GM12878 (cell line): Measurements from ENCODE around the gene MAP2K4. TPM values are rescaled to one million over a fixed set of nuclear protein-coding genes. Genes with fewer than 3 reads are reported as not detected.

ENCODE experiments used
- ATAC-seq: fragments of 200-7000 bp; cut with Tn5 transposase; 3 replicates; pipeline ENCODE4 v1.9.1; 2020; ENCODE audit warnings: mild to moderate bottlenecking, moderate library complexity
- BruUV-seq: library from RNA; stranded (reverse); fragments of 400-500 nt; replicated peaks from 2 replicates; lab custom pipeline; 2021; lab: Mats Ljungman, UMichigan
- CTCF ChIA-PET: fragments of 300-600 bp; sonication (Branson Sonifier 250); formaldehyde crosslinking; extraction: SDS; loops from one replicate; lab custom pipeline; 2021; ENCODE audit warnings: inconsistent platforms; lab: Yijun Ruan, JAX
- POLR2A ChIA-PET: fragments of 350-600 bp; formaldehyde crosslinking; extraction: SDS; loops from one replicate; lab custom pipeline; 2021; ENCODE audit warnings: inconsistent platforms; lab: Charles Lee
- RAD21 ChIA-PET: fragments of 300-600 bp; sonication (Branson Sonifier 250); formaldehyde crosslinking; loops from one replicate; lab custom pipeline; 2023; ENCODE audit warnings: antibody characterized with exemption; ENCODE audit not compliant: unreplicated experiment; lab: Charles Lee
- SMC1A ChIA-PET: fragments of 300-600 bp; sonication (Branson Sonifier 250); formaldehyde crosslinking; loops from one replicate; lab custom pipeline; 2023; ENCODE audit not compliant: unreplicated experiment, uncharacterized antibody; lab: Charles Lee
- DNase-seq: peaks from one replicate; pipeline ENCODE4 v3.0.0-alpha.2; 2011; ENCODE audit warnings: low read depth, low spot score
- FAIRE-seq: peaks from 3 replicates; lab custom pipeline; 2011; peaks lifted over from hg19 to GRCh38; lab: Jason Lieb, UNC
- H2AFZ ChIP-seq: 2 replicates; pipeline ENCODE4 v1.6.0; 2011; ENCODE audit warnings: low read depth, low read length, control low read depth; ENCODE audit not compliant: control insufficient read depth
- H3K27ac ChIP-seq: 2 replicates; pipeline ENCODE4 v1.5.1; 2011; ENCODE audit warnings: control low read depth; ENCODE audit not compliant: control insufficient read depth, insufficient read depth
- H3K27me3 ChIP-seq, 2 experiments: replicated peaks in 1 of 2; 2 replicates each; pipeline versions ENCODE4 v1.6.0 to v1.6.1; 2011; ENCODE audit warnings: low read length in 1 of 2; ENCODE audit not compliant: control insufficient read depth in 2 of 2, insufficient read depth in 2 of 2
- H3K36me3 ChIP-seq, 2 experiments: 2 replicates each; pipeline ENCODE4 v1.5.1; 2011; ENCODE audit warnings: low read length in 1 of 2; ENCODE audit not compliant: control insufficient read depth in 2 of 2, insufficient read depth in 2 of 2
- H3K4me1 ChIP-seq: 2 replicates; pipeline ENCODE4 v1.6.1; 2011; ENCODE audit warnings: mild to moderate bottlenecking, low read length, moderate library complexity, mixed read lengths; ENCODE audit not compliant: control insufficient read depth, insufficient read depth
- H3K4me2 ChIP-seq: 2 replicates; pipeline ENCODE4 v1.6.0; 2011; ENCODE audit warnings: control low read depth; ENCODE audit not compliant: control insufficient read depth, insufficient read depth
- H3K4me3 ChIP-seq: fragments of 200-600 bp; sonication (generic); 2 replicates; pipeline ENCODE4 v1.5.1; 2016
- H3K79me2 ChIP-seq: 2 replicates; pipeline ENCODE4 v1.6.0; 2011; ENCODE audit warnings: low read length; ENCODE audit not compliant: control insufficient read depth, insufficient read depth
- H3K9ac ChIP-seq: 2 replicates; pipeline ENCODE4 v1.8.0; 2011; ENCODE audit warnings: low read length, control low read depth, mixed read lengths; ENCODE audit not compliant: control insufficient read depth, insufficient read depth
- H3K9me3 ChIP-seq: replicated peaks from 3 replicates; pipeline ENCODE4 v1.5.1; 2011; ENCODE audit warnings: mild to moderate bottlenecking, low read length; ENCODE audit not compliant: control insufficient read depth, insufficient read depth
- H4K20me1 ChIP-seq: 2 replicates; pipeline ENCODE4 v1.6.0; 2011; ENCODE audit not compliant: control insufficient read depth, insufficient read depth
- ASH2L ChIP-seq: fragments of 300-600, 200-600 bp; sonication (generic); IDR thresholded peaks from 2 replicates; pipeline ENCODE4 v1.6.1; 2017; ENCODE audit warnings: low read depth, mild to moderate bottlenecking, borderline replicate concordance
- CHD2 ChIP-seq: IDR thresholded peaks from 2 replicates; pipeline ENCODE4 v1.6.1; 2011; ENCODE audit warnings: low read depth, low read length, improper control_type of control experiment, borderline replicate concordance
- ESRRA ChIP-seq: IDR thresholded peaks from 2 replicates; pipeline ENCODE4 v1.6.1; 2012; ENCODE audit warnings: mild to moderate bottlenecking, low read length, improper control_type of control experiment
- MEF2B ChIP-seq: fragments of 450-650 bp; IDR thresholded peaks from 2 replicates; pipeline ENCODE4 v1.6.1; 2018; ENCODE audit warnings: mild to moderate bottlenecking, moderate library complexity; ENCODE audit not compliant: partially characterized antibody, poor library complexity, severe bottlenecking
- NFIC ChIP-seq: IDR thresholded peaks from 2 replicates; pipeline ENCODE4 v1.6.1; 2012; ENCODE audit warnings: low read depth, mild to moderate bottlenecking, inconsistent platforms, low read length, moderate library complexity
- PAX8 ChIP-seq: fragments of 450-650 bp; IDR thresholded peaks from 2 replicates; pipeline ENCODE4 v1.6.1; 2017; ENCODE audit warnings: mild to moderate bottlenecking, moderate library complexity
- SMARCA5 ChIP-seq: fragments of 450-650 bp; IDR thresholded peaks from 2 replicates; pipeline ENCODE4 v1.6.1; 2017; ENCODE audit warnings: mild to moderate bottlenecking
- SPI1 ChIP-seq: IDR thresholded peaks from 2 replicates; pipeline ENCODE4 v1.6.1; 2011; ENCODE audit warnings: low read depth, mild to moderate bottlenecking, low read length, moderate library complexity, borderline replicate concordance; ENCODE audit not compliant: insufficient read depth
- TBL1XR1 ChIP-seq: IDR thresholded peaks from 2 replicates; pipeline ENCODE4 v1.6.1; 2012; ENCODE audit warnings: low read depth, low read length, improper control_type of control experiment
- YBX1 ChIP-seq: fragments of 450-650 bp; IDR thresholded peaks from 2 replicates; pipeline ENCODE4 v1.6.1; 2016; ENCODE audit warnings: antibody characterized with exemption
- ZNF217 ChIP-seq: fragments of 450-650 bp; IDR thresholded peaks from 2 replicates; pipeline ENCODE4 v1.6.1; 2017; ENCODE audit warnings: antibody characterized with exemption, mild to moderate bottlenecking
- WGBS: methylation state at CpG from one replicate; pipeline ENCODE4 v1.1.6; 2016; ENCODE audit warnings: low lambda C conversion rate; ENCODE audit not compliant: insufficient replicate concordance, insufficient coverage; ENCODE audit errors: missing lambda C conversion rate; 5-methylcytosine and 5-hydroxymethylcytosine counted together
- in situ Hi-C: fragments of 300-500 bp; cut with MboI; formaldehyde crosslinking; loops from 9 replicates; pipeline ENCODE4 v1.14.3; 2018; ENCODE audit warnings: mixed read lengths
- intact Hi-C: fragments of 100-400 bp; cut with micrococcal nuclease; formaldehyde crosslinking; loops from one replicate; pipeline ENCODE4 v1.14.2; 2022; ENCODE audit not compliant: unreplicated experiment
- polyA plus RNA-seq, 11 experiments: library from polyadenylated mRNA; depleted of rRNA in 4 of 11; unstranded in 6 of 11; stranded (reverse) in 5 of 11; fragments of >200 nt; fragmentation: Nextera tagmentation in 4 of 11; fragmentation: Illumina TruSeq in 1 of 11; extraction: Ambion mirVana in 4 of 11; extraction: Trizol in 1 of 11; gene quantifications; 1 replicate in 1 of 11; 2 replicates in 10 of 11; pipeline versions ENCODE4 v1.2.1 to v1.2.3, GENCODE V29; 2011 to 2016; ENCODE audit warnings: inconsistent platforms in 2 of 11, missing spikeins in 2 of 11, low read depth in 1 of 11
- total RNA-seq, 4 experiments: library from RNA; depleted of rRNA in 3 of 4; stranded (reverse); fragments of >200 nt in 3 of 4; fragmentation: Illumina TruSeq in 1 of 4; extraction: Trizol in 1 of 4; gene quantifications; 2 replicates each; pipeline versions ENCODE4 v1.2.1 to v1.2.3, GENCODE V29; 2013 to 2021
- TF ChIP-seq, protein P1 (sequence below): fragments of 450-650 bp; formaldehyde crosslinking; IDR thresholded peaks from 2 replicates; pipeline ENCODE4 v1.4.0; 2022; ENCODE audit warnings: mild to moderate bottlenecking, moderate library complexity

The MAP2K4 gene
- total and polyA plus RNA-seq, 10 of the 15 experiments (the other 5 are each of a cell fraction or from before 2014, with no cell fraction given) = 5.4 to 34.1 (median 25.5) TPM

GRCh38 chr17:12007466-12007865 lies 13.2 kb upstream of the MAP2K4 start:
- Histone ChIP-seq H3K9me3 (no peaks in the 10 kb centered on the region), H4K20me1 (no peaks in the 10 kb centered on the region), H3K4me1 (no peaks in the 10 kb centered on the region), H3K9ac (no peak overlapping the region), H3K36me3 (no peaks in the 10 kb centered on the region), H3K4me2 (no peak overlapping the region), H3K27ac (no peak overlapping the region), H3K27me3 (peaks cover 0 to 2% of the 10 kb centered on the region in 2 experiments; a peak in 1 of 4 replicates), H2AFZ (no peak overlapping the region), H3K79me2 (no peaks in the 10 kb centered on the region)
- DNase-seq = no peak
- no peak for ATAC-seq
- RAD21 ChIA-PET = no interaction called here
- 17% methylated on average over 5 of the region's 5 CpGs for WGBS
- CTCF ChIA-PET = interaction anchor here (0.6 to 1.1 kb wide), 3 partner anchors 12 to 62 kb away, joined by 3 to 5 read pairs (median 4); no protein-coding TSS in a partner anchor
- intact Hi-C loops (no loop called here), in situ Hi-C loops (no loop called here)
- TF ChIP-seq ASH2L (no peak), NFIC (no peak), SPI1 (no peak), ZNF217 (no peak), MEF2B (no peak), CHD2 (no peak), PAX8 (no peak), YBX1 (no peak), ESRRA (no peak), TBL1XR1 (no peak), SMARCA5 (no peak)
- TF ChIP-seq, protein P1, sequence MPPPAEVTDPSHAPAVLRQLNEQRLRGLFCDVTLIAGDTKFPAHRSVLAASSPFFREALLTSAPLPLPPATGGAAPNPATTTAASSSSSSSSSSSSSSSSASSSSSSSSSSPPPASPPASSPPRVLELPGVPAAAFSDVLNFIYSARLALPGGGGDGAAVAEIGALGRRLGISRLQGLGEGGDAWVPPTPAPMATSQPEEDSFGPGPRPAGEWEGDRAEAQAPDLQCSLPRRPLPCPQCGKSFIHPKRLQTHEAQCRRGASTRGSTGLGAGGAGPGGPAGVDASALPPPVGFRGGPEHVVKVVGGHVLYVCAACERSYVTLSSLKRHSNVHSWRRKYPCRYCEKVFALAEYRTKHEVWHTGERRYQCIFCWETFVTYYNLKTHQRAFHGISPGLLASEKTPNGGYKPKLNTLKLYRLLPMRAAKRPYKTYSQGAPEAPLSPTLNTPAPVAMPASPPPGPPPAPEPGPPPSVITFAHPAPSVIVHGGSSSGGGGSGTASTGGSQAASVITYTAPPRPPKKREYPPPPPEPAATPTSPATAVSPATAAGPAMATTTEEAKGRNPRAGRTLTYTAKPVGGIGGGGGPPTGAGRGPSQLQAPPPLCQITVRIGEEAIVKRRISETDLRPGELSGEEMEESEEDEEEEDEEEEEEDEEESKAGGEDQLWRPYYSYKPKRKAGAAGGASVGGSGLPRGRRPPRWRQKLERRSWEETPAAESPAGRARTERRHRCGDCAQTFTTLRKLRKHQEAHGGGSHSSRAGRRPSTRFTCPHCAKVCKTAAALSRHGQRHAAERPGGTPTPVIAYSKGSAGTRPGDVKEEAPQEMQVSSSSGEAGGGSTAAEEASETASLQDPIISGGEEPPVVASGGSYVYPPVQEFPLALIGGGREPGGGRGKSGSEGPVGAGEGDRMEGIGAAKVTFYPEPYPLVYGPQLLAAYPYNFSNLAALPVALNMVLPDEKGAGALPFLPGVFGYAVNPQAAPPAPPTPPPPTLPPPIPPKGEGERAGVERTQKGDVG (CRISPR knock-in tag) = no peak
- TF ChIP-seq, all 136 proteins: peak for 0
- no peak for FAIRE-seq
- no peak overlapping the region for H3K4me3 ChIP-seq
- SMC1A ChIA-PET = interaction anchor here (0.9 to 1.7 kb wide), 3 partner anchors 11 to 19 kb away, joined by 3 to 6 read pairs (median 4); partner anchors contain the start of gene MAP2K4
- POLR2A ChIA-PET = interaction anchor here (1.6 kb wide), 1 partner anchor 10 kb away, joined by 8 read pairs; the partner anchor contains the start of gene ZNF18
- no TSS peak for BruUV-seq
